Ascending aorta (tissue), 2 donors: ENCODE results near the gene PPP1R17. TPM values are rescaled to one million over a fixed set of nuclear protein-coding genes. Genes with fewer than 3 reads are reported as not detected.

Experiments used
- DNase-seq, 2 donors: peaks; one replicate each; pipeline ENCODE4 v3.0.0-alpha.2; 2019; ENCODE audit warnings: low spot score in 2 of 2
- H3K27ac ChIP-seq, 2 donors: fragments of 200-600 bp; sonication (generic); one replicate each; pipeline ENCODE4 v1.5.1; 2016 to 2017; ENCODE audit warnings: mild to moderate bottlenecking in 1 of 2
- H3K27me3 ChIP-seq: fragments of 200-600 bp; sonication (generic); one replicate; pipeline ENCODE4 v1.5.1; 2017
- H3K36me3 ChIP-seq, 2 donors: fragments of 200-600 bp; sonication (generic); one replicate each; pipeline ENCODE4 v1.5.1; 2016
- H3K4me1 ChIP-seq, 2 donors: fragments of 200-600 bp; sonication (generic); one replicate each; pipeline ENCODE4 v1.5.1; 2016 to 2017; ENCODE audit warnings: mild to moderate bottlenecking in 1 of 2
- H3K4me3 ChIP-seq, 2 donors: fragments of 200-600 bp; sonication (generic); one replicate each; pipeline ENCODE4 v1.5.1; 2016 to 2017; ENCODE audit warnings: mild to moderate bottlenecking in 1 of 2
- H3K9me3 ChIP-seq, 2 donors: fragments of 200-600 bp; sonication (generic); one replicate each; pipeline ENCODE4 v1.5.1; 2016
- CTCF ChIP-seq, 3 experiments: fragments of 200-600 bp in 2 of 3; fragments of 450-650 bp in 1 of 3; sonication (generic) in 2 of 3; IDR thresholded peaks; one replicate each; pipeline ENCODE4 v1.5.1; 2016 to 2019; ENCODE audit warnings: antibody characterized with exemption in 3 of 3, mild to moderate bottlenecking in 1 of 3, moderate library complexity in 1 of 3
- intact Hi-C: fragments of 100-400 bp; cut with DNase I; formaldehyde crosslinking; loops from one replicate; pipeline ENCODE4 v1.15.1; 2023
- total RNA-seq: library from RNA; depleted of rRNA; stranded (reverse); fragments of >200 nt; gene quantifications from one replicate; pipeline ENCODE4 v1.1.0, GENCODE V29; 2016

PPP1R17 gene
- total RNA-seq, 1 donor from 2014 or later: not detected

GRCh38 chr7:31699050-31699449 lies 12.0 kb downstream of the PPP1R17 start:
- Histone ChIP-seq H3K9me3 (no peaks in the 10 kb centered on the region), H3K36me3 (no peaks in the 10 kb centered on the region), H3K4me1 (no peaks in the 10 kb centered on the region), H3K4me3 (no peak overlapping the region), H3K27me3 (no peaks in the 10 kb centered on the region), H3K27ac (no peak overlapping the region)
- no peak for DNase-seq
- intact Hi-C loops: no loop called here
- TF ChIP-seq CTCF (IDR thresholded peaks at IDR 0.05): no peak

DNA sequence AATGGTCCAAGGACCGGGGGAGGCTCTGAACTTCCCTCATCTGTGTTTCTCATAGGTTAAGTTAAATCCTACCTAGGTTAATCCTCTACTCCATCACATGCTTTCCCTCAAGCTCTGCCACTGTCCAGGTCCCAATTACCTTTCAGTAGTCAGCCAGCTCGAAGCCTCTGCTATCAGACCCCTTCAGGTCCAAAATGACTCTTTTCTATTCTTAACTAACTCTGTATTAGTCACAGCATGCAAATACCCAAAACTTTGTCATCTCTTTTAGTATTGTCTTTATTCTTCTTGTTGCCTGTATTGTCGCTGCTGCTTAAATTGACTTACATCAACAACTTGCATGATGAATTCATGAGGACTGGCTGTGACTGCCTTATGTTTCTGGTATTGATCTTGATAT lies 15.3 kb downstream of the PPP1R17 start:
- H3K4me1 ChIP-seq: no peaks in the 10 kb centered on the region
- intact Hi-C loops: no loop called here
- H3K27ac ChIP-seq: no peak overlapping the region
- H3K27me3 ChIP-seq: no peaks in the 10 kb centered on the region
- no peaks in the 10 kb centered on the region for H3K9me3 ChIP-seq
- DNase-seq: no peak
- H3K36me3 ChIP-seq: no peaks in the 10 kb centered on the region
- no peak overlapping the region for H3K4me3 ChIP-seq
- no peak for TF ChIP-seq CTCF (IDR thresholded peaks at IDR 0.05)

GRCh38 chr7:31705377-31705776 lies 18.4 kb downstream of the PPP1R17 start:
- H3K27ac ChIP-seq: no peak overlapping the region
- DNase-seq: no peak
- no peak overlapping the region for H3K4me3 ChIP-seq
- H3K27me3 ChIP-seq: no peaks in the 10 kb centered on the region
- intact Hi-C loops: no loop called here
- no peaks in the 10 kb centered on the region for H3K9me3 ChIP-seq
- H3K36me3 ChIP-seq: no peaks in the 10 kb centered on the region
- TF ChIP-seq CTCF (IDR thresholded peaks at IDR 0.05): no peak
- H3K4me1 ChIP-seq: no peaks in the 10 kb centered on the region

- intact Hi-C loops: no loop called here
- H3K27me3 ChIP-seq: no peaks in the 10 kb centered on the region
- no peaks in the 10 kb centered on the region for H3K9me3 ChIP-seq
- H3K4me3 ChIP-seq: no peak overlapping the region
- no peaks in the 10 kb centered on the region for H3K4me1 ChIP-seq
- no peak for TF ChIP-seq CTCF (IDR thresholded peaks at IDR 0.05)
- no peaks in the 10 kb centered on the region for H3K36me3 ChIP-seq
- DNase-seq: no peak
- no peak overlapping the region for H3K27ac ChIP-seq
Measured at GRCh38 chr7:31707089-31707488, 20.1 kb downstream of the PPP1R17 start.

DNA sequence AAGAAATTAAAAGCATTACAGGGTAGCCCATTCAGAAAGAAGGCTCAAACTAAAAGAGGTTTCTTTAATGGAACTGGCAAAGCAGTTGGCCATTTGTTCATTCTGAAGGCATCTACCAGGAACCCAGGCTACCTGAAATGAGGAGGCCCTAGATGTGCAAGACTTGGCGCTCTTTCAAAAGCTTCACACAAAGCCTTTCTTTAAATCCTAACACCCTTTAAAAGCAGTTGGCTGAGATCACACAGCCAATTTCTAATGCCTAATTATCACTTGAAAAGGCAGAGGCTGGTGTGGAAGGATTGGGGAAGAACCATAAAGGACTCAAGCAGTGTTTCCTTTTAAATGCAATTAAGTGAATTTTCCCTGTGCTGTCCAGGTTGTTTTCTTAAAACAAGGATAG lies 23.2 kb downstream of the PPP1R17 start:
- intact Hi-C loops: no loop called here
- Histone ChIP-seq H3K27me3 (no peaks in the 10 kb centered on the region), H3K4me1 (no peaks in the 10 kb centered on the region), H3K36me3 (no peaks in the 10 kb centered on the region), H3K27ac (no peak overlapping the region), H3K9me3 (no peaks in the 10 kb centered on the region), H3K4me3 (no peak overlapping the region)
- DNase-seq: no peak
- no peak for TF ChIP-seq CTCF (IDR thresholded peaks at IDR 0.05)

DNA sequence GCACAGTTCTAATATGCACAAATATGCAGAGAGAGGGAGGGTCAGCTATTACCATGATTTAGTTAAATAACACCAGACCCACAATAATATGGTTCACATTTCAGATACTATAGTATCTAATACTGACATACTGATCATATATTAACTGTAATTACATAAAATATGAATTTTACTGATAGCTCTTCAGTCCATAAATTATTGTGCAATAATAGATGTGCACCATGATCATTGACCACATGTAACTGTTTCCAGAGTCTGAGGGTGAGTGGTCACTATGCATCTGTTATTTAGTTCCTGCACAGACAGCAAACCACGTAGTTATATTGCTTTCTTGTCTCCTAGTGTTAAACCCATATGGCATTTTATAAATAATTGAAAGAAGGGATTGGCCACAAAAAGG lies 29.3 kb downstream of the PPP1R17 start:
- Histone ChIP-seq H3K27me3 (no peaks in the 10 kb centered on the region), H3K9me3 (no peaks in the 10 kb centered on the region), H3K4me3 (no peak overlapping the region), H3K36me3 (no peaks in the 10 kb centered on the region), H3K27ac (no peak overlapping the region), H3K4me1 (no peaks in the 10 kb centered on the region)
- intact Hi-C loops: no loop called here
- DNase-seq: no peak
- no peak for TF ChIP-seq CTCF (IDR thresholded peaks at IDR 0.05)
